SK-N-SH treated with all-trans-retinoic acid at 6 μM for 48 hours (cell line): Measurements from ENCODE around the gene ZNF853.

Experiments used
- BACH2 ChIP-seq: fragments of 250-450 bp; sonication (Bioruptor Pico); IDR thresholded peaks from 2 replicates; pipeline ENCODE4 v1.9.0; 2021; ENCODE audit warnings: mild to moderate bottlenecking, borderline replicate concordance
- SNAI2 ChIP-seq: fragments of 250-450 bp; sonication (Bioruptor Pico); IDR thresholded peaks from 2 replicates; pipeline ENCODE4 v1.5.0; 2020; ENCODE audit warnings: mild to moderate bottlenecking, moderate library complexity
- TF ChIP-seq, protein P1 (sequence below): fragments of 250-450 bp; sonication (Bioruptor Pico); IDR thresholded peaks from 2 replicates; pipeline ENCODE4 v1.5.0; 2020; ENCODE audit warnings: mild to moderate bottlenecking, moderate library complexity

GRCh38 chr7:6650521-6651011, 35.2 kb downstream of the ZNF853 start:
- TF ChIP-seq, protein P1, sequence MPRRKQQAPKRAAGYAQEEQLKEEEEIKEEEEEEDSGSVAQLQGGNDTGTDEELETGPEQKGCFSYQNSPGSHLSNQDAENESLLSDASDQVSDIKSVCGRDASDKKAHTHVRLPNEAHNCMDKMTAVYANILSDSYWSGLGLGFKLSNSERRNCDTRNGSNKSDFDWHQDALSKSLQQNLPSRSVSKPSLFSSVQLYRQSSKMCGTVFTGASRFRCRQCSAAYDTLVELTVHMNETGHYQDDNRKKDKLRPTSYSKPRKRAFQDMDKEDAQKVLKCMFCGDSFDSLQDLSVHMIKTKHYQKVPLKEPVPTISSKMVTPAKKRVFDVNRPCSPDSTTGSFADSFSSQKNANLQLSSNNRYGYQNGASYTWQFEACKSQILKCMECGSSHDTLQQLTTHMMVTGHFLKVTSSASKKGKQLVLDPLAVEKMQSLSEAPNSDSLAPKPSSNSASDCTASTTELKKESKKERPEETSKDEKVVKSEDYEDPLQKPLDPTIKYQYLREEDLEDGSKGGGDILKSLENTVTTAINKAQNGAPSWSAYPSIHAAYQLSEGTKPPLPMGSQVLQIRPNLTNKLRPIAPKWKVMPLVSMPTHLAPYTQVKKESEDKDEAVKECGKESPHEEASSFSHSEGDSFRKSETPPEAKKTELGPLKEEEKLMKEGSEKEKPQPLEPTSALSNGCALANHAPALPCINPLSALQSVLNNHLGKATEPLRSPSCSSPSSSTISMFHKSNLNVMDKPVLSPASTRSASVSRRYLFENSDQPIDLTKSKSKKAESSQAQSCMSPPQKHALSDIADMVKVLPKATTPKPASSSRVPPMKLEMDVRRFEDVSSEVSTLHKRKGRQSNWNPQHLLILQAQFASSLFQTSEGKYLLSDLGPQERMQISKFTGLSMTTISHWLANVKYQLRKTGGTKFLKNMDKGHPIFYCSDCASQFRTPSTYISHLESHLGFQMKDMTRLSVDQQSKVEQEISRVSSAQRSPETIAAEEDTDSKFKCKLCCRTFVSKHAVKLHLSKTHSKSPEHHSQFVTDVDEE = no peak
- TF ChIP-seq SNAI2 (CRISPR knock-in tag) (no peak), BACH2 (CRISPR knock-in tag) (no peak)
